Measurements from ENCODE around the gene POU2AF1.

GRCh38 chr11:111339758-111340388 lies 39.2 kb downstream of the POU2AF1 start:
- TF ChIP-seq EZH2 (IDR thresholded peaks at IDR 0.05), result no peak
- TF ChIP-seq FOXP2 (optimal IDR thresholded peaks at IDR 0.05; ENCODE audit: control extremely low read depth, extremely low read length, insufficient read depth), result no peak
